ENCODE data around the gene CREB3L2.
"Not testable (repeated sequence)": the region's sequence is repeated elsewhere in the genome, so short reads cannot be mapped to it uniquely, and the experiment has no call there.

CREB3L2 gene

GRCh38 chr7:137987563-137987962, 14.3 kb downstream of the CREB3L2 start:
- H3K9me3 Mint-ChIP-seq (ENCODE audit: low read depth): peaks cover 3% of the 10 kb centered on the region
- H3K4me3 Mint-ChIP-seq: no peak overlapping the region
- H3K27me3 Mint-ChIP-seq: no peaks in the 10 kb centered on the region
- H3K4me1 Mint-ChIP-seq (ENCODE audit: low read depth): peaks cover 13% of the 10 kb centered on the region
- H3K27ac Mint-ChIP-seq: no peak overlapping the region
- peaks cover 4% of the 10 kb centered on the region for H3K36me3 Mint-ChIP-seq

GRCh38 chr7:137987018-137987349, 14.9 kb downstream of the CREB3L2 start:
- H3K36me3 Mint-ChIP-seq: peaks cover 8% of the 10 kb centered on the region
- peaks cover 10% of the 10 kb centered on the region for H3K4me1 Mint-ChIP-seq (ENCODE audit: low read depth)
- peaks cover 6% of the 10 kb centered on the region for H3K9me3 Mint-ChIP-seq (ENCODE audit: low read depth)
- no peaks in the 10 kb centered on the region for H3K27me3 Mint-ChIP-seq
- H3K27ac Mint-ChIP-seq: no peak overlapping the region
- no peak overlapping the region for H3K4me3 Mint-ChIP-seq

- peaks cover 10% of the 10 kb centered on the region for H3K4me1 Mint-ChIP-seq (ENCODE audit: low read depth)
- H3K27me3 Mint-ChIP-seq: no peaks in the 10 kb centered on the region
- peaks cover 10% of the 10 kb centered on the region for H3K36me3 Mint-ChIP-seq
- H3K27ac Mint-ChIP-seq: no peak overlapping the region
- peaks cover 6% of the 10 kb centered on the region for H3K9me3 Mint-ChIP-seq (ENCODE audit: low read depth)
- no peak overlapping the region for H3K4me3 Mint-ChIP-seq
These were observed 15.5 kb downstream of the CREB3L2 start for GRCh38 chr7:137986252-137987017.

- Mint-ChIP-seq H3K4me3 (no peak overlapping the region), H3K9me3 (ENCODE audit: low read depth) (peaks cover 6% of the 10 kb centered on the region), H3K4me1 (ENCODE audit: low read depth) (peaks cover 10% of the 10 kb centered on the region), H3K27me3 (no peaks in the 10 kb centered on the region), H3K27ac (no peak overlapping the region), H3K36me3 (peaks cover 11% of the 10 kb centered on the region)
These were observed 16.0 kb downstream of the CREB3L2 start for GRCh38 chr7:137985897-137986251.

- no peaks in the 10 kb centered on the region for H3K27me3 Mint-ChIP-seq
- H3K4me3 Mint-ChIP-seq: no peak overlapping the region
- no peak overlapping the region for H3K27ac Mint-ChIP-seq
- H3K9me3 Mint-ChIP-seq (ENCODE audit: low read depth): peaks cover 6% of the 10 kb centered on the region
- peaks cover 10% of the 10 kb centered on the region for H3K4me1 Mint-ChIP-seq (ENCODE audit: low read depth)
- peaks cover 13% of the 10 kb centered on the region for H3K36me3 Mint-ChIP-seq
These were observed 16.5 kb downstream of the CREB3L2 start for GRCh38 chr7:137985253-137985896.

GRCh38 chr7:137984181-137985041, 17.5 kb downstream of the CREB3L2 start:
- peaks cover 13% of the 10 kb centered on the region for H3K36me3 Mint-ChIP-seq
- no peak overlapping the region for H3K27ac Mint-ChIP-seq
- peaks cover 6% of the 10 kb centered on the region for H3K9me3 Mint-ChIP-seq (ENCODE audit: low read depth)
- H3K27me3 Mint-ChIP-seq: no peaks in the 10 kb centered on the region
- H3K4me3 Mint-ChIP-seq: no peak overlapping the region
- peaks cover 10% of the 10 kb centered on the region for H3K4me1 Mint-ChIP-seq (ENCODE audit: low read depth)

- Mint-ChIP-seq H3K4me1 (ENCODE audit: low read depth) (peaks cover 10% of the 10 kb centered on the region), H3K9me3 (ENCODE audit: low read depth) (peaks cover 6% of the 10 kb centered on the region), H3K4me3 (no peak overlapping the region), H3K27me3 (no peaks in the 10 kb centered on the region), H3K27ac (no peak overlapping the region), H3K36me3 (peaks cover 13% of the 10 kb centered on the region)
These were observed 18.4 kb downstream of the CREB3L2 start for GRCh38 chr7:137983323-137984008.

GRCh38 chr7:137982394-137982793, 19.5 kb downstream of the CREB3L2 start:
- peaks cover 13% of the 10 kb centered on the region for H3K36me3 Mint-ChIP-seq
- H3K4me1 Mint-ChIP-seq (ENCODE audit: low read depth); H3K4me3 Mint-ChIP-seq; H3K9me3 Mint-ChIP-seq (ENCODE audit: low read depth); H3K27ac Mint-ChIP-seq; H3K27me3 Mint-ChIP-seq: not testable (repeated sequence)

- Mint-ChIP-seq H3K36me3 (peaks cover 13% of the 10 kb centered on the region), H3K27ac (no peak overlapping the region), H3K27me3 (no peaks in the 10 kb centered on the region), H3K4me3 (no peak overlapping the region), H3K4me1 (ENCODE audit: low read depth) (no peaks in the 10 kb centered on the region), H3K9me3 (ENCODE audit: low read depth) (peaks cover 6% of the 10 kb centered on the region)
These were observed 20.2 kb downstream of the CREB3L2 start for GRCh38 chr7:137981668-137982067.

- H3K4me3 Mint-ChIP-seq: no peak overlapping the region
- peaks cover 13% of the 10 kb centered on the region for H3K36me3 Mint-ChIP-seq
- H3K4me1 Mint-ChIP-seq (ENCODE audit: low read depth): no peaks in the 10 kb centered on the region
- no peaks in the 10 kb centered on the region for H3K27me3 Mint-ChIP-seq
- H3K9me3 Mint-ChIP-seq (ENCODE audit: low read depth): peaks cover 6% of the 10 kb centered on the region
- H3K27ac Mint-ChIP-seq: no peak overlapping the region
These were observed 20.7 kb downstream of the CREB3L2 start for GRCh38 chr7:137981175-137981574.

- H3K4me3 Mint-ChIP-seq: no peak overlapping the region
- H3K27ac Mint-ChIP-seq: no peak overlapping the region
- H3K27me3 Mint-ChIP-seq: no peaks in the 10 kb centered on the region
- peaks cover 6% of the 10 kb centered on the region for H3K9me3 Mint-ChIP-seq (ENCODE audit: low read depth)
- peaks cover 13% of the 10 kb centered on the region for H3K36me3 Mint-ChIP-seq
- H3K4me1 Mint-ChIP-seq (ENCODE audit: low read depth): no peaks in the 10 kb centered on the region
These were observed 21.6 kb downstream of the CREB3L2 start for GRCh38 chr7:137980308-137980707.

GRCh38 chr7:137978464-137979237, 23.2 kb downstream of the CREB3L2 start:
- peaks cover 10% of the 10 kb centered on the region for H3K36me3 Mint-ChIP-seq
- no peaks in the 10 kb centered on the region for H3K27me3 Mint-ChIP-seq
- H3K4me3 Mint-ChIP-seq: no peak overlapping the region
- no peak overlapping the region for H3K27ac Mint-ChIP-seq
- H3K9me3 Mint-ChIP-seq (ENCODE audit: low read depth): peaks cover 6% of the 10 kb centered on the region
- H3K4me1 Mint-ChIP-seq (ENCODE audit: low read depth): no peaks in the 10 kb centered on the region

GRCh38 chr7:137977173-137977572, 24.7 kb downstream of the CREB3L2 start:
- Mint-ChIP-seq H3K27me3 (no peaks in the 10 kb centered on the region), H3K9me3 (ENCODE audit: low read depth) (no peaks in the 10 kb centered on the region), H3K36me3 (peaks cover 5% of the 10 kb centered on the region), H3K4me3 (no peak overlapping the region), H3K27ac (no peak overlapping the region), H3K4me1 (ENCODE audit: low read depth) (no peaks in the 10 kb centered on the region)

GRCh38 chr7:137976696-137977095, 25.2 kb downstream of the CREB3L2 start:
- H3K9me3 Mint-ChIP-seq (ENCODE audit: low read depth): no peaks in the 10 kb centered on the region
- no peaks in the 10 kb centered on the region for H3K4me1 Mint-ChIP-seq (ENCODE audit: low read depth)
- no peak overlapping the region for H3K4me3 Mint-ChIP-seq
- no peak overlapping the region for H3K27ac Mint-ChIP-seq
- no peaks in the 10 kb centered on the region for H3K27me3 Mint-ChIP-seq
- H3K36me3 Mint-ChIP-seq: peaks cover 4% of the 10 kb centered on the region
